T-helper 2 cell treated with Interferon-gamma antibody and Interleukin-4, amounts not matched to agents 5 μg/mL and 100 μg/mL, for 36 hours (primary cell): ENCODE data around the gene RASGEF1C.

Experiments used
- DNase-seq: peaks from one replicate; pipeline ENCODE4 v3.0.0; 2021; ENCODE audit warnings: low spot score
- H3K27ac Mint-ChIP-seq: one replicate; pipeline ENCODE4 v1.8.0; 2021; ENCODE audit warnings: mild to moderate bottlenecking, mixed read lengths
- H3K27me3 Mint-ChIP-seq: one replicate; pipeline ENCODE4 v1.8.0; 2021; ENCODE audit warnings: low read depth, mixed read lengths
- H3K36me3 Mint-ChIP-seq: one replicate; pipeline ENCODE4 v1.8.0; 2021; ENCODE audit warnings: low read depth, mixed read lengths
- H3K4me1 Mint-ChIP-seq: one replicate; pipeline ENCODE4 v1.8.0; 2021; ENCODE audit warnings: low read depth, mixed read lengths
- H3K4me3 Mint-ChIP-seq: one replicate; pipeline ENCODE4 v1.8.0; 2022; ENCODE audit warnings: mild to moderate bottlenecking, moderate library complexity, mixed read lengths
- H3K9me3 Mint-ChIP-seq: one replicate; pipeline ENCODE4 v1.8.0; 2021; ENCODE audit warnings: mixed read lengths

The RASGEF1C gene

DNA sequence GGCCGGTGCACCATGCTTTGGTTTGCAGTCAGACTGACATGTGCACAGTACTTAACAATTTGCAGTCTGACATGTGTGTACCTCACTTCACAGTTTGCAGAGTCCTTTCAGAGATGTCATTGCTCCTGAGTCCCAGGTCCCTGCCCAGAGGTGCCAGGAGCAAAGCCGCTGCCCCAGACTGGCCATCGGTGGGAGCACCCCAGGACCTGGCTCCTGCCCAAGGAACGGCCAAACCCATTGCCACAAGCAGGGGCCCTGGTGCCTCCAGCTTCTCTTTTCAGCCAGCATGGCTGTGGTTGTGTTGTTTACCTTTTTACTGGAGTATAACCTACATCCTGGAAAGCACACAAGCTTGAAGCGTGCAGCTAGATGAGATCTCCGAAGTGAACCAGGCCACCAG, 28.6 kb downstream of the RASGEF1C start:
- no peaks in the 10 kb centered on the region for H3K27me3 Mint-ChIP-seq
- H3K27ac Mint-ChIP-seq: no peak overlapping the region
- peaks cover 12% of the 10 kb centered on the region for H3K9me3 Mint-ChIP-seq
- H3K4me1 Mint-ChIP-seq: no peaks in the 10 kb centered on the region
- DNase-seq: no peak
- H3K36me3 Mint-ChIP-seq: no peaks in the 10 kb centered on the region
- no peak overlapping the region for H3K4me3 Mint-ChIP-seq

DNA sequence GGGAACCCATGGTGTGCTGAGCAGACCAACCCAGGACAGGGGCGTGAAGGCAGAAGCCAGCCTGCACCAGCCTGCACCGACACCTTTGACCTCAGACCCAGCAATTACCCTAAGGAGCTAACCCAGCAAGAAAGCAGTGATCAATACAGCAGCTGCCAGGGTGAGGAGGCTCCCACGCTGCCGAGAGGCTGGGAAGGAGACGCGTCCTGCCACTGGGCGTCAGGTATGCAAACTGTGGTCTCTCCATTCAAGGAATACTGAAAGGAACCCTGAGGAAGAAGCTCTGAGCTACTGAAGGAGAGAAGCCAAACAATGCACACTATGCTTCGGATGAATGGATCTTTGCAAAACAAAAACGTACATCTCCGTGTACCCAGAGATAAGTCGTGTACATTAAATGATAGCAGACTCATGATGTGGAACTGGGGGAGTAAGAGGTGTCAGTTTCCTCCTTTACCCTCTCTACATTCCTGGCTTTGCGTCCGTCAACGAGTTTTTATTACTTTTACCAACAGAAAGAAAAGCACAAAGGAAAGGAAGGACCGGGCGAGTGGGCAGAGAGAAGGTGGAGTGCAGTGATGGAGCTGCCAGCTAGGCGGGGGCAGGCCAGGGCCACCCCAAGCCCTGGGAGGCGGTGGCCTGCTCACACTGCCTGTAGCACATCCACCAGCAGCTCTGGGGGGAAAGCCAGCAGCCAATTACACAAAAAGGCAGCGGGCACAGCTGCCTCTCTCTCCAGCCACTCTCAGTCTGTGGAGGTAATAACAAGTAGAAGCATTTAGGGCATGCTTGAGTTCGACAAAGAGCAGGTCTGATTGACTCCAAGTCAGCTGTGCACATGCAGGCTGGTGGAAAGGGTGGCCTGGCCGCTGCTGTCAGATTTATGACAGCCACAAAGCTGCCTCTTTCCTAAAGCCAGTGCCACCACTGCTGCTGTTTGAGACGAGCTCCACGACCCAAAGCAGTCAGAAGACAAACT, 29.3 kb downstream of the RASGEF1C start:
- H3K27ac Mint-ChIP-seq: no peak overlapping the region
- no peak overlapping the region for H3K4me3 Mint-ChIP-seq
- H3K27me3 Mint-ChIP-seq: no peaks in the 10 kb centered on the region

DNA sequence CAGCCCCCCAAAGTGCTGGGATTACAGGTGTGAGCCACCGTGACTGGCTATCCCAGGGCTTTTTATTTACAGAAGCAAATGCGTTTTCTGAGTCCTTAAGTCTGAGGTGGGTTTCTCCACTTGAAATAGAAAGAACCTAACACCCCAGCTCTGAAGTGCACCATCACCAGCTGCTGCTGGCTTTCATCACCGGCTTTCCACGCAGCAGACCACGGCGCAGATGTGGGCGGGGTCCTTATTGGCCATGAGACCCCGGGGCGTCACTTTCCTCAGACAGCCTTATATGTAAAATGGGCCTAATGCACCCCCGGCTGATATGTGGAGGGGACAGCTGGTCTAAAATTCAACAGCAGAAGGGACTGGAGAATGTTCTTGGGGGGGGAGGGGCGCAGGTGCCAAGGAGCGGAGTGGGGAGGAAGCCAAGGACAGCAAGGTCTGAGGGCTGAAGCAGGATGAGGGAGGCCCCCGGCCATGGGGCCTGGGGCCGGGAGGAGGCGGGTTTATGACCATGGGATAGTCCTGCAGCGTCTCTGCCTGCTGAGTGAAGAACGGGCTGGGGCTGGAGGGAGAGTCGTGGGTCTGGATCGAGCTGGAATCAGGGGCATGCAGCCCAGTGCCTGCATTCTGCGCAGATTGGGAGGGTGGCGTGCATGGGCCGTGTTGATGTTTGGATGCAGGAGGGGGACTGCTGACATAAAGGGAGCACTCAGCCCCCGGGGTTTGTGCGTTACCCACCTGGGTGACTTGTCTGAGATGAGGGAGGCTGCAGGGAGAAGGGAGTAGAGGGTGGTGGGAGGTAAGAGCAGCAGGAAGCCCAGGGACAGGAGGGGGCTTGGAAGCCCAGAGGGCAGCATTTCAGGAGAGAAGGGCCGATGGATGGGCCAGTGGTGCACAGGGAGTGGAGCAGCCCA, 30.2 kb downstream of the RASGEF1C start:
- H3K27me3 Mint-ChIP-seq: no peaks in the 10 kb centered on the region
- no peak overlapping the region for H3K27ac Mint-ChIP-seq
- no peaks in the 10 kb centered on the region for H3K36me3 Mint-ChIP-seq
- peaks cover 12% of the 10 kb centered on the region for H3K9me3 Mint-ChIP-seq
- H3K4me3 Mint-ChIP-seq: no peak overlapping the region
- H3K4me1 Mint-ChIP-seq: no peaks in the 10 kb centered on the region
- no peak for DNase-seq

More for the DNA sequence above, 29.3 kb downstream of the RASGEF1C start:
- no peaks in the 10 kb centered on the region for H3K4me1 Mint-ChIP-seq
- DNase-seq: no peak
- no peaks in the 10 kb centered on the region for H3K36me3 Mint-ChIP-seq
- H3K9me3 Mint-ChIP-seq: peaks cover 12% of the 10 kb centered on the region

DNA sequence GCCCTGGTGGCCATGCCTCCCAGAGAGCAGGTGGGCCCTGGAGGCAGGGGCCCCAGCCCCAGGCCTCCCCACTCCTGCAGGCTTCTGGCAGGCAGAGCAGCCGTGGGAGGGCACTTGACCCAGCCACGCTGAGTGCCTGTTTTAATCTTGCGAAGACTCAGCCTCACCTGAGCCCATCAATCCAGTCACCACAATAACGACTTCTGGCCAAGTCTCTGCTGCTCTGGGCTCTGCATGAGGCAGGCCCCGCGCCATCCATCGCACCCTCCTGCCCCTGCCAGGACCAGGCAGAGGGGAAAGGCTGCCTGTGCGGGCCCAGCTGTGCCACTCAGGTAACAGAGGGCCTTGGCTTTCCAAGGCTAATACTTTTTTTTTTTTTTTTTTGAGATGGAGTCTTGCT, 32.8 kb downstream of the RASGEF1C start:
- H3K4me3 Mint-ChIP-seq: no peak overlapping the region
- peaks cover under 1% of the 10 kb centered on the region for H3K9me3 Mint-ChIP-seq
- DNase-seq: no peak
- H3K36me3 Mint-ChIP-seq: no peaks in the 10 kb centered on the region
- H3K4me1 Mint-ChIP-seq: no peaks in the 10 kb centered on the region
- no peaks in the 10 kb centered on the region for H3K27me3 Mint-ChIP-seq
- no peak overlapping the region for H3K27ac Mint-ChIP-seq

DNA sequence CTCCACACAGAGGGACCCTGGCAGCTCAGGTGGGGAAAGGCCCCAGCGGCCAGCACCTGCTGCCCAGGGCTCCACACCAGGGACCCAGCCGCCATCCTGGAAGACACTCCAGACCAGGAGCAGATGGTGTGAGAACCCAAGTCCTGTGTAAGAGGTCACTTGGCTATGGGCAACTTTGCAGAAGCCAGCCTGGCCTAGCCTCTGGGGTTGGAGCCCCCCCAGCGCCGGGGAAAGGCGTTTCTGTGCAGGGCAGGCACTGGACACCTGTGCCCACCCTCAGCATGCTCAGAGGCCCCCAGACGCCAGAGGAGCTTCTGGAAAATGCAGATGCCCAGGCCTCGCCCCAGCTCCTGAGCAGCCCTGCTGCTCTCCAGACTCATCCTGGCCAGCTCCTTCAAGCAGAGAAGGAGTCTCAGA, 34.0 kb downstream of the RASGEF1C start:
- H3K36me3 Mint-ChIP-seq: no peaks in the 10 kb centered on the region
- H3K4me1 Mint-ChIP-seq: no peaks in the 10 kb centered on the region
- H3K4me3 Mint-ChIP-seq: no peak overlapping the region
- DNase-seq: no peak
- H3K27ac Mint-ChIP-seq: no peak overlapping the region
- no peaks in the 10 kb centered on the region for H3K27me3 Mint-ChIP-seq
- H3K9me3 Mint-ChIP-seq: no peaks in the 10 kb centered on the region

DNA sequence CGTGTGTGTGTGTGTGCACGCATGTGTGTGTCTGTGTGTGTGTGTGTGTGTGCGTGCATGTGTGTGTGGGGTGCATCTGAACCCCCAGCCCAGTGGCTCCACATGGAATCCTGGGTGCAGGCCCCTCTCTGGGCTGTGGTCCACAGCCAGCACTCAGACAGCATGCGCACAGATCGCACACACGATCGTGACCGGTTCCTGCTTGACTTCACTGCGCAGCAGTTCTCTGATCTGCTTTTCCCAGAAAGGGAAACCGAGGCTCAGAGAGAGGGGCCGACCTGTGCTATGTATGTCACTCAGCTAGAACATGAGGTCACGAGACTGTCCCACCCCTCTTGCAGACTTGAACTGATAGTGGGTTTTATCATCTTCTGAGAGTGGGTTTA, 34.4 kb downstream of the RASGEF1C start:
- no peaks in the 10 kb centered on the region for H3K4me1 Mint-ChIP-seq
- no peak for DNase-seq
- no peak overlapping the region for H3K4me3 Mint-ChIP-seq
- H3K27ac Mint-ChIP-seq: no peak overlapping the region
- H3K27me3 Mint-ChIP-seq: no peaks in the 10 kb centered on the region
- H3K9me3 Mint-ChIP-seq: no peaks in the 10 kb centered on the region
- no peaks in the 10 kb centered on the region for H3K36me3 Mint-ChIP-seq

DNA sequence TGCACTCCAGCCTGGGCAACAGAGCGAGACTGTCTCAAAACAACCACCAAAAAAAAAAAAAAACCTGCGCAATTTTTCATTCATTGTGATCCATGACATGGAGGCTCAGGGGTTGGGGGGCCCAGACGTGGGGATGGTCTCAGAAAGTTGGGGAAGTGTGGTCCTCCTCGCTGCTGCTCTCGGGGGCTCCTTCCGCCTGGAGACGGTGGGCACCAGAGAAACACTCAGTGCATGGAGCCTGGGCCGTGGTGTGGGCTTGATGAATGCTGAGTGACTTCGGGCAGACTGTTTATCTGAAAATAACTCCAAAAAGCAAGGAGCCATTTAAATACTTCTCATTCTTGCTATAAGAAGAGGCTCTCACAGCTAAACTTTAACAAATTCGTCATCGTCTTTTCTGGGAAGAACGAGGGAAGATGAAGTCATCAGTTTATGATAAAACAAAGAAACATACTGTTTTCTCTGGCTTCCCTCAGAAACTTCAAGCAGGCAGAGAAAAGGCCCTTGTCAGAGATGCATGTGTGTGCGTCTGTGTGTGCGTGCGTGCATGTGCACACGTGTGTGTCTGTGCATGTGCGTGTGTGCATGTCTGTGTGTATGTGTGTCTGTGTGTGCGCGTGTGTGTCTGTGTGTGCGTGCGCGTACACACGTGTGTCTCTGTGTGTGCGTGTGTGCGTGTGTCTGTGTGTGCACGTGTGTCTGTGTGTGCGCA, 35.0 kb downstream of the RASGEF1C start:
- Mint-ChIP-seq H3K27me3 (no peaks in the 10 kb centered on the region), H3K4me1 (no peaks in the 10 kb centered on the region), H3K4me3 (no peak overlapping the region), H3K36me3 (no peaks in the 10 kb centered on the region), H3K9me3 (no peaks in the 10 kb centered on the region), H3K27ac (no peak overlapping the region)
- no peak for DNase-seq

DNA sequence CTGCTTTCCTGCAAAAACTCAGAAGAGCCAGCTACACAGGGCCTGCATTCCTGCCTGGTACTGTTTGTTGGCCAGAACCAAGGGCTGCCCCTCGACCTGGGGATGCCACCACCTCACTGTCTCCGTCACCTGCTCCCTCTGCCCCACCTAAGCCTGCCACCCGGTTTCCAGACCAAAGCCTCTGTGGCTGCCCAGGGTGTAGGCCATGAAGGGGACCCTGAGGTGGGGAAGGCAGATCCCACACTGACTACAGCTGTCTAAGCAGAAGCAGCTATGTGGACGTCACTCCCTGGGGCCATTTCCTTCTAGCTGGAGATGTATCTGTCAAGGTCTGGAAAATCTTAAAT, 35.8 kb downstream of the RASGEF1C start:
- no peak overlapping the region for H3K27ac Mint-ChIP-seq
- H3K9me3 Mint-ChIP-seq: no peaks in the 10 kb centered on the region

DNA sequence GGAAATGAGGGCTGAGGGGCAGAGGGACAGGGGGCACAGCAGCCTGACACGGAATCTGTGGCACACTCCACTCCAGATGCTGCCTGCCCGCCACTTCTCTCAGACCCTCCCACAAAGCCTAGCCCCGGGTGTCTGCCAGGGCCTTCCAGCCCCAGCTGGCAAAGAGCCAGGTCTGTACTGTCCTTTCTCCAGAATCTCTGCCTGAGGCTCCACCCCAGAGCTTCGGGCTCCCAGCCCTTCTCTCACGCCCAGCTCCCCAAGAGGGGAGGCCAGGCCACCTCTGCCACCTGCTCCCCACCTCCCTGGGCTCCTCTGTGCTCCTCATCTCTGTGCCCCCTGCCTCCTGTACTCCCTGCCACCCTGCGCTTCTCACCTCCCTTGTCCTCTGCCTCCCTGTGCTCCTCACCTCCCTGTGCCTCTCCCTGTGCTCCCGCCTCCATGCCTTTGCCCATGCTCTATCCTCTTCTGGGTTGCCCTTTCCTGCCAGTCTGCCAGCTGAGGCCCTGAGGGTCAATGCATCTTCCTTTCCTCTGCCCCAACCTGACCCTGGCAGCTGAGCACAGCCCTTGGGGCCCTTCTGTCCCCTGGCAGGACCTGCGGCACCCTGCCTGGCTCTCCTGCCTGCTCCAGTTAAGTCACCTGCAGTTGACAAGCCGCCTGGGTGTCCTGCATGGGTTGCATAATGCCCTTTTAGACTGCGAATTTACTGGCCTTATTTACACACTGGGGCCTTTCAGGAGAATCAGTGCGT, 36.4 kb downstream of the RASGEF1C start:
- Mint-ChIP-seq H3K27me3 (no peaks in the 10 kb centered on the region), H3K4me3 (no peak overlapping the region), H3K27ac (no peak overlapping the region), H3K9me3 (no peaks in the 10 kb centered on the region), H3K36me3 (no peaks in the 10 kb centered on the region), H3K4me1 (no peaks in the 10 kb centered on the region)
- no peak for DNase-seq

More for the DNA sequence above, 35.8 kb downstream of the RASGEF1C start:
- H3K4me3 Mint-ChIP-seq: no peak overlapping the region
- DNase-seq: no peak
- H3K27me3 Mint-ChIP-seq: no peaks in the 10 kb centered on the region
- H3K4me1 Mint-ChIP-seq: no peaks in the 10 kb centered on the region
- no peaks in the 10 kb centered on the region for H3K36me3 Mint-ChIP-seq

DNA sequence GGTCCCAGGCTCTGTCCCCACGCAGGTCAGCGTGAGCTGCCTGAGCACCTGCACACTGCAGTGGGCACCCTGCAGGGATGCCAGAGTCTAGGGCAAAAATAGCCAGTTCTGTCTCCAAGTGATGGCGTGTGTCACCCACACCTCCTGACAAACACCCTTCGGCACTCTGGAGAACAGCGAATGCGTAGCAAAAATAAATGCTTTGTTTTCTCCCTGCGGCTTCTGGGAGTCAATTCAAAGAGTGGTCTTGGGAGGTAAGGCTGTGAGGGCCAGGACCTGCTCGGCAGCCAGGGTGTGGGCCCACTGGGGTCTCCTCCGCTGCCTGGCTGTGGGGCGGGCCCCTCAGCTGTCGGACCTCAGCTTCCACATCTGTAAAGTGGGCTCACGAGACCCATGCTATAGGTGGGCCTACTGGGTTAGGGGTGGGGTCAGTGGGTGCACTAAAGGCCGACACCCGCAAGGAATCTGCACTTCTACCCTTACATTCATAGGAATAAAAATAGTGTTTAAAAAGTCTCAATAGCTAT, 37.4 kb downstream of the RASGEF1C start:
- no peaks in the 10 kb centered on the region for H3K9me3 Mint-ChIP-seq
- H3K4me3 Mint-ChIP-seq: no peak overlapping the region
- H3K27ac Mint-ChIP-seq: no peak overlapping the region
- H3K4me1 Mint-ChIP-seq: no peaks in the 10 kb centered on the region
- H3K36me3 Mint-ChIP-seq: no peaks in the 10 kb centered on the region
- no peak for DNase-seq
- H3K27me3 Mint-ChIP-seq: no peaks in the 10 kb centered on the region

DNA sequence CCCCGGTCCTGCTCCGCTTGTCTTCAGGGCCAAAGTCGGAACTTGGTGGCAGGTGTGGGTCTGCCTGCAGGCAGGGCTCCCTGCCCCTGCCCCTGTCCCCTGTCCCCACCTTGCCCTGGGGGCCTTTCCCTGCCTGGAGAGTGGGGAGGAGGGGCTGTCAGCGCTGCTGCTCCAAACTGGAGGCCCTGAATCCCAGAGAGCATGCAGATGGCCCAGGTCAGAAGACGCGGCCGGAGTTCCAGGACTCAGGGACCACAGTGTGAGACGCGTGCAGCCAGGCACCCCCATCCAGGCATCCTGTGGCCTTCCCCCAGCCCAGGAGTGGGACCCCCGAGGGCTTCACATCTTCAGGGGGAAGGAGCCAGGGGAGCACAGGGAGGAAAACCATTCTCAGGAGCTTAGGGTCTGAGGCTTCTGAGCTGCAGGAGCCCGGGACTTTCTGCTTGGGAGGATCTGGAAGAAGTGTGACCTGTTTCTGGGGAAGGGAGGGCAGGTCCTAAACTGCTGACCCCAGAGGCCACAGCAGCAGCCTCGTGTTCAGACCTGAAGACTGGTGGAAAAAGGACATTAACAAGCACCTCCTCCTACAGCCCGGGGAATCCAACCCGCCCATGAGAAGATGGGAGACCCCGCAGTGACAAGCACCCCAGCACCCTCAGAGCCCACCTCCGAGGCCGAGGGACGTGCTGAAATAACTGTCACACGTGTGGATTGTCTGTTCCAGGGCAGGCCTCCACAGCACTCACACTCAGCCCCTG, 38.0 kb downstream of the RASGEF1C start:
- H3K27me3 Mint-ChIP-seq: no peaks in the 10 kb centered on the region
- no peak overlapping the region for H3K4me3 Mint-ChIP-seq
- DNase-seq: no peak
- no peaks in the 10 kb centered on the region for H3K9me3 Mint-ChIP-seq
- no peak overlapping the region for H3K27ac Mint-ChIP-seq
- H3K4me1 Mint-ChIP-seq: no peaks in the 10 kb centered on the region
- no peaks in the 10 kb centered on the region for H3K36me3 Mint-ChIP-seq

DNA sequence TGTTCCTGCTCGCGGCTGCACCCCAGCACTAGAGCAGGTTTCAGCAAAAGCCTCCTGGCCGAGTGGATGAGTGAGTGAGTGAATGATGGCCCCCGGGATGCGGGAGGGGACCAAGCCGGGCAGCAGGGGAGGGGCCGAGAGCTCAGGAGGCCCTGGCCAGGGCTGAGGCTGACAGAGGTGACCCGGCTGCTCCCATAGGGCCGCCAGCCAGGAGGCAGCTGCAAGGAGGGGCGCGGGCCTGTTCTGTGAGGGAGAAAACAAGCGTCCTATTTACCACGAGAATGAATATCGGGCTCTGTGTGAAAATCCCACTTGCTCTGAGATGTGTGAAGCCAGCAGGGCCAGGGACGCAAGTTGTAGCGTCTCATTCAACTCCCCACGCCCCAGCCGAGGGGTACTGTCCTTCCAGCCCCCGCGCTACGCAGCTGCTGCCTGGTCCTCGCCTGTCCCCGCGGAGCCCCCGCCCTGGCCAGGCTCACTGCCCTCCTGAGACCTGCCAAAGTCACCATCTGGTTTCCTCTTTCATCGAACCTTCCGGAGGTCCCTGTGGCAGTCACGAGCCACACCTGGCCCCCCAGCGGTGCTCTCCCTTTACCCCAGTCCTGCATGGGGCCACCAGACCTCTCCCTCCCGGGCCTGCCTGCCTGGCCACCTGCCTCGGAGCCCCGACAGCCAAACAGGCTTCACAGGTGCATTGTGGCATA, 38.8 kb downstream of the RASGEF1C start:
- Mint-ChIP-seq H3K4me3 (no peak overlapping the region), H3K9me3 (no peaks in the 10 kb centered on the region), H3K27me3 (no peaks in the 10 kb centered on the region), H3K27ac (no peak overlapping the region), H3K4me1 (no peaks in the 10 kb centered on the region), H3K36me3 (no peaks in the 10 kb centered on the region)
- DNase-seq: no peak
